Activated T-helper 1 cell treated with anti-CD3 and anti-CD28 coated beads, Interleukin-2, amount 50 U/mL, for 16 hours (primary cell): ENCODE measurements around the gene SAP130.

ENCODE experiments used
- DNase-seq, 2 donors: peaks; one replicate each; pipeline ENCODE4 v3.0.0-alpha.2; 2020; ENCODE audit warnings: low read depth in 1 of 2, low spot score in 1 of 2

Gene SAP130

GRCh38 chr2:128026448-128027277 is 1.2 kb downstream of the SAP130 start:
- DNase-seq: no peak

- no peak for DNase-seq
These were observed 3.0 kb downstream of the SAP130 start for GRCh38 chr2:128024816-128025215.

- DNase-seq: no peak
These were observed 10.3 kb downstream of the SAP130 start for GRCh38 chr2:128017561-128017960.

GRCh38 chr2:128016620-128017019 is 11.2 kb downstream of the SAP130 start:
- no peak for DNase-seq

GRCh38 chr2:128012698-128013097 is 15.2 kb downstream of the SAP130 start:
- no peak for DNase-seq

GRCh38 chr2:128008074-128008672 is 19.7 kb downstream of the SAP130 start:
- no peak for DNase-seq

GRCh38 chr2:128004509-128004908 is 23.4 kb downstream of the SAP130 start:
- DNase-seq: no peak

- DNase-seq: no peak
These were observed 24.4 kb downstream of the SAP130 start for GRCh38 chr2:128003463-128003862.

GRCh38 chr2:127996160-127996559 is 31.7 kb downstream of the SAP130 start:
- no peak for DNase-seq

- no peak for DNase-seq
These were observed 32.1 kb downstream of the SAP130 start for GRCh38 chr2:127995725-127996124.

- DNase-seq: no peak
These were observed 34.2 kb downstream of the SAP130 start for GRCh38 chr2:127993659-127994058.

GRCh38 chr2:127991742-127992141 is 36.1 kb downstream of the SAP130 start:
- DNase-seq: no peak

- DNase-seq: no peak
These were observed 41.2 kb downstream of the SAP130 start for GRCh38 chr2:127986548-127987079.

GRCh38 chr2:127985735-127986134 is 42.1 kb downstream of the SAP130 start:
- DNase-seq: no peak

- DNase-seq: no peak
These were observed 42.7 kb downstream of the SAP130 start for GRCh38 chr2:127985026-127985734.

- no peak for DNase-seq
These were observed 43.3 kb downstream of the SAP130 start for GRCh38 chr2:127984551-127984950.

GRCh38 chr2:127969446-127969845 is 58.4 kb downstream of the SAP130 start:
- no peak for DNase-seq

- DNase-seq: no peak
These were observed 59.1 kb downstream of the SAP130 start for GRCh38 chr2:127968610-127969339.

- DNase-seq: no peak
These were observed 66.1 kb downstream of the SAP130 start for GRCh38 chr2:127961729-127962128.

- DNase-seq: no peak
These were observed 70.6 kb downstream of the SAP130 start for GRCh38 chr2:127957240-127957639.

- DNase-seq: no peak
These were observed 73.0 kb downstream of the SAP130 start for GRCh38 chr2:127954857-127955256.
